Thymus (tissue), 11 donors: Measurements from ENCODE around the gene TOPBP1. TPM values are rescaled to one million over a fixed set of nuclear protein-coding genes. Genes with fewer than 3 reads are reported as not detected.
"Not testable (repeated sequence)": the region's sequence is repeated elsewhere in the genome, so short reads cannot be mapped to it uniquely, and the experiment has no call there.

Experiments
- DNase-seq, 9 donors: peaks; one replicate each; pipeline ENCODE4 v3.0.0-alpha.2; 2013; ENCODE audit warnings: low spot score in 9 of 9, low read depth in 6 of 9, missing footprints in 1 of 9
- H3K27ac ChIP-seq, 2 donors: one replicate each; pipeline ENCODE4 v1.5.1; 2013; ENCODE audit warnings: control low read depth in 1 of 2, low read depth in 1 of 2, low read length in 1 of 2, mild to moderate bottlenecking in 1 of 2, moderate library complexity in 1 of 2
- H3K27me3 ChIP-seq, 2 donors: one replicate each; pipeline ENCODE4 v1.5.1; 2013; ENCODE audit warnings: low read length in 1 of 2; ENCODE audit not compliant: control insufficient read depth in 2 of 2, insufficient read depth in 1 of 2
- H3K36me3 ChIP-seq, 2 donors: one replicate each; pipeline ENCODE4 v1.5.1; 2013; ENCODE audit warnings: low read length in 1 of 2, mild to moderate bottlenecking in 1 of 2, moderate library complexity in 1 of 2; ENCODE audit not compliant: control insufficient read depth in 2 of 2, insufficient read depth in 2 of 2
- H3K4me1 ChIP-seq, 2 donors: one replicate each; pipeline ENCODE4 v1.5.1; 2013; ENCODE audit warnings: low read length in 2 of 2; ENCODE audit not compliant: control insufficient read depth in 2 of 2, insufficient read depth in 2 of 2
- H3K4me3 ChIP-seq, 2 donors: one replicate each; pipeline ENCODE4 v1.5.1; 2013; ENCODE audit warnings: low read length in 2 of 2, control low read depth in 1 of 2, mild to moderate bottlenecking in 1 of 2
- H3K9me3 ChIP-seq, 2 donors: one replicate each; pipeline ENCODE4 v1.5.1; 2013; ENCODE audit warnings: low read length in 1 of 2, mild to moderate bottlenecking in 1 of 2; ENCODE audit not compliant: control insufficient read depth in 2 of 2, insufficient read depth in 1 of 2
- WGBS: extraction: QIAGEN DNeasy Blood & Tissue Kit; methylation state at CpG from one replicate; pipeline ENCODE4 v1.1.7; 2013; 5-methylcytosine and 5-hydroxymethylcytosine counted together
- polyA plus RNA-seq: library from polyadenylated mRNA; stranded (reverse); fragments of 200-250 nt; gene quantifications from one replicate; pipeline ENCODE4 v1.2.3, GENCODE V29; 2013
- total RNA-seq: library from RNA; stranded (reverse); fragments of 120-200 nt; gene quantifications from one replicate; pipeline ENCODE4 v1.2.4, GENCODE V29; 2013
- donor health status: healthy.

The TOPBP1 gene
- total and polyA plus RNA-seq, 2 donors, result 18.0 to 74.4 TPM

DNA sequence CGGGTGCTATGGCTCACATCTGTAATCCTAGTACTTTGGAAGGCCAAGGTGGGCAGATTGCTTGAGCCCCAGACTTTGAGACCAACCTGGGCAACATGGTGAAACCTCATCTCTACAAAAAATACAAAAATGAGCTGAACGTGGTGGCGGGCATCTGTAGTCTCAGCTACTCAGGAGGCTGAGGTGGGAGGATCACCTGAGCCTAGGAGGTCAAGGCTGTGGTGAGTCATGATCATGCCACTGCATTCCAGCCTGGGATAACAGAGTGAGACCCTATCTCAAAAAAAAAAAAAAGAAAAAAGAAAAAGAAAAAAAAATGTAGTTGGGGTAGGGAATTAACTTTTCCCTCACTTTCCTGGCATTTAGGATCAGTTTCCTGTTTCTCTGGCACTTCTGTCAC is 3.4 kb upstream of the TOPBP1 start:
- H3K9me3 ChIP-seq, H3K4me3 ChIP-seq, H3K27me3 ChIP-seq, DNase-seq, H3K36me3 ChIP-seq: not testable (repeated sequence)
- WGBS, result 95% methylated on average over 3 of the region's 3 CpGs
- peak overlapping the region in 1 of 2 donors; percentile 31 for H3K27ac ChIP-seq
- H3K4me1 ChIP-seq, result peaks cover 5 to 14% of the 10 kb centered on the region in 2 donors

DNA sequence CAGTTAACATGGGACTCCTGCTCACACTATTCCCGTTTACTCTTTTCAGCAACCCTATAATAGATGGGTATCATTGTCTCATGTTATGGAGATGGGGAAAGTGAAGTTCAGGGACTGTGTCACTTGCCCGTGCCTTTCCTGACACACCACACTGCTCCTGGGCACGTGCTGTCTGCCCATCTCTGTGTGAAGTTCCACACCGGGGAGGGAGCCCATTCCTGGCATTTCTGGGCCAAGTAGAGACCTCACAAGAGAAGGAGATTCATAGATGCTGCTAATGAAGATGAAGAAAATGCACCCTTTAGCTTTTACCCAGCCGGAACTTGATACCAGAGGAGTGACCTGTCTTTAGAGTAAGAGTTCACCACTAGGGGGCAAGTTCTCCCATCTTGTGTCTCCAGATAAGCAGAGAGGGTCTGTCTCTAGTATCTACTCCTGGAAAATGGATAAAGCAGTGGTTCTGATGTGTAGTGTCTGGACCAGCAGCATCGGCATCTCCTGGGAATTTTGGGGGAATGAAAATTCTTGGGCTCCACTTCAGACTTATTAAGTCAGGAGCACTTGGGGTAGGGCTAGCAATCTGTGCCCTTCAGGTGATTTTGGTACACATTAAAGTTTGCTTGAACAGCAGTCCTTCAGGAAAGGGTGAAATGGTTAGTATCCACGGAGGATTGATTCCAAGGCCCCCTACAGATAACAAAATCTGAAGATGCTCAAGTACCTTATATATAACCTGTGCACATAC is 2.0 kb upstream of the TOPBP1 start:
- Histone ChIP-seq H3K27me3 (no peaks in the 10 kb centered on the region), H3K9me3 (no peaks in the 10 kb centered on the region), H3K4me1 (peaks cover 11 to 20% of the 10 kb centered on the region in 2 donors), H3K27ac (no peak overlapping the region), H3K4me3 (no peak overlapping the region), H3K36me3 (peaks cover 0 to 2% of the 10 kb centered on the region in 2 donors)
- DNase-seq, result peak in 8 of 9 donors; percentile 18 to 79 (median 50)
- 75% methylated on average over 7 of the region's 7 CpGs for WGBS

DNA sequence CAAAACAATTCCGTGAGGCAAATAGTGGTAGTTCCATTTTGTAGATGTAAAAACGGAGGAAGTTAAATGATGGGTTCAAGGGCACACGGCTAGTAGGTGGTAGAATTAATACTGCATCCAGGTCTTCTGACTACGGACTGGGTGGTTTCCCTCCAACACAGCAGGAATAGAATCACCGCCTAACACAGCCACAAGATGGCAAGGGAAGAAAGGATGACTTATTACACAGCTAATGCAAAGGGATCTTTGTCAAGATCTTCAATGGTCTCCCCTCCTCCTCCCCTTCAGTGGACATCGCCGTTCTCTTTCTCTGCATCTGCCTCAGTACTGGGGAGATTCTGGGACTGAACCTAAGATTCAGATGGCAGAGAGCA is 524 bp upstream of the TOPBP1 start:
- no peaks in the 10 kb centered on the region for H3K9me3 ChIP-seq
- H3K36me3 ChIP-seq, result peaks cover 6 to 15% of the 10 kb centered on the region in 2 donors
- H3K27me3 ChIP-seq, result no peaks in the 10 kb centered on the region
- H3K4me1 ChIP-seq, result peaks cover 11 to 20% of the 10 kb centered on the region in 2 donors
- peak in 3 of 9 donors; percentile 4 to 24 (median 10) for DNase-seq
- WGBS, result 18% methylated on average over 7 of the region's 7 CpGs
- H3K27ac ChIP-seq, result peak overlapping the region; percentile 64 to 85
- peak overlapping the region; percentile 98 to 100 for H3K4me3 ChIP-seq

DNA sequence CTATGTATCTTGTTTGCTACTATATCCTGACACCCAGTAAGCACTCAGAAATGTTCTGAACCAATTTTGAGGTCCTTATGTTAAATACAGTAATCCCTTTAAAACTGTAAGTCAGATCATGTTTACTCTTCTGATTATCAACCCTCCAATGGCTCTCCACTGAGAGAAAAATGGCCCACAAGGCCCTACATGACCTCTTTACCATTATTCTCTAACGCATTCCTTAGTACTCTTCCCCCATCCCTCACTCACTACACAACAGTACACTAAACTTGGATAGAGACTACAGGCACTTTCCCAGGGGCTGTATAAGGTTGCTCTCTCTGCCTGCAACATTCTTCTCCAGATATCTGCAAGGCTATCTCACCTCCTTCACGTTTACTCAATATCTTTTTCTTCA is 1.9 kb downstream of the TOPBP1 start:
- peaks cover 11 to 20% of the 10 kb centered on the region in 2 donors for H3K4me1 ChIP-seq
- H3K27me3 ChIP-seq, result no peaks in the 10 kb centered on the region
- H3K4me3 ChIP-seq, result no peak overlapping the region
- 93% methylated on average over 2 of the region's 2 CpGs for WGBS
- no peaks in the 10 kb centered on the region for H3K9me3 ChIP-seq
- no peak overlapping the region for H3K27ac ChIP-seq
- DNase-seq, result no peak
- peaks cover 18 to 35% of the 10 kb centered on the region in 2 donors for H3K36me3 ChIP-seq

DNA sequence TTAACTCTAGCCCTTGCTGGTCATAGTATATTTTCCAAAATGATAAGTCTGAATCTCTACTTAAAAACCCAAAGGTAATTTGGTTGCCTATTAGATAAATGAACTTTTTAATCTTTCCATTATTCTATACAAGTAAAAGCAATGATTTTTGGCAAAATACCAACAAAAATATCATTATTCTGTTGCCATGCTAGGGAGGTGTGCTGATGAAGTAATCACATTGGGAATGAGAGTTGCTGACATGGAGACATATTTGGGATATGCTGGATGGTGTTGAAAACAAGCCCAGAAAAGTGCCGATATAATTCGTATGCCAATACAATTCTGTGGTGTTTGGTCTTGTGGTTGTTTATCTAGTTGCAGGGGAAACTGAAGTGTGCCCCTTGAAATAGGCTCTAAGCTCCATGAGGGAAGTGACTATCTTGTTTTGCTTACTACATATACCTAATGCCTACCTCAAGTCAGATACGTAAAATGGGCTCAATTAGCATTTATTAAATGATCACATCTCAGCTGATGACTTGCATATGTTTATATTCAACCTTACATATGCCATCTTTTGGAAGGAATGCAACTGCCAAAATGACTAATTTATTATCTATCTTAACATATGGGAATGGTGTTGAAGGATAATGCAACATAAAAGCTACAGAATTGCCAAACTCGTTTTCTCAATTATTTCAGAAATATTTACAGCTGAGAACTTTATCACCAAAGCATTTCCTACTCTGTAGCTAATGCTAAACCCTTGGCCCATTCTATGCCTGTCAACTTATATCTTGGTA is 5.8 kb downstream of the TOPBP1 start:
- no peaks in the 10 kb centered on the region for H3K9me3 ChIP-seq
- H3K27me3 ChIP-seq, result no peaks in the 10 kb centered on the region

DNA sequence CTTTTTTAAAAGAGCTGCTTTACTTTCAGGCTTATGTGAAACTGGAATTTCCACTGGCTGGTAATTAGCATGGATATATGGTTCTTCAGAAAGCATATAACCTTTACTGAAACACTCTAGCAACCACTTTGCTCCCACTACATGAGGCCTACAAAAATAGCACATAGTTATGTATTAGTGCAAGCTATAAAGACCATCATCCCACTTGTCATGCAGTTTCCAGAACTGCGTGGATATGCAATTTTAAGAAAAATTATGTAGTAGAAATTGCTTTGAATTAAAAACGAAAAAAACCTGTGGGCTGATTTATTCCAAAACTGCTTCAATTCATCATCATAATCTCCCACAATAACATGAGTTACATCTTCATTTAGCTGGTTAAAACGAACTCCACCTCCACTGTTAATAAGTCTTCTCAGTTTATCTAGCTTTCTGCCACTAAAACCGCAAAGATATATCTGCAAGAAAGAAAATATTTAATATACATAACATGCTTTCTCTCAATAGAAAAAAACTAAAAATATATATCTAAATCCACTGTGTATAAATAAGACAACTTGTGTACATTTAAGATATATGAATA is 12.2 kb downstream of the TOPBP1 start:
- 98% methylated on average over 4 of the region's 4 CpGs for WGBS
- Histone ChIP-seq H3K4me3 (no peak overlapping the region), H3K36me3 (peaks cover 17 to 66% of the 10 kb centered on the region in 2 donors), H3K9me3 (no peaks in the 10 kb centered on the region), H3K4me1 (no peaks in the 10 kb centered on the region), H3K27me3 (no peaks in the 10 kb centered on the region), H3K27ac (no peak overlapping the region)
- no peak for DNase-seq

More for the DNA sequence above, 5.8 kb downstream of the TOPBP1 start:
- Histone ChIP-seq H3K4me1 (peaks cover 6 to 10% of the 10 kb centered on the region in 2 donors), H3K36me3 (peaks cover 23 to 65% of the 10 kb centered on the region in 2 donors), H3K27ac (no peak overlapping the region), H3K4me3 (no peak overlapping the region)
- WGBS, result 99% methylated on average over 4 of the region's 4 CpGs
- no peak for DNase-seq

DNA sequence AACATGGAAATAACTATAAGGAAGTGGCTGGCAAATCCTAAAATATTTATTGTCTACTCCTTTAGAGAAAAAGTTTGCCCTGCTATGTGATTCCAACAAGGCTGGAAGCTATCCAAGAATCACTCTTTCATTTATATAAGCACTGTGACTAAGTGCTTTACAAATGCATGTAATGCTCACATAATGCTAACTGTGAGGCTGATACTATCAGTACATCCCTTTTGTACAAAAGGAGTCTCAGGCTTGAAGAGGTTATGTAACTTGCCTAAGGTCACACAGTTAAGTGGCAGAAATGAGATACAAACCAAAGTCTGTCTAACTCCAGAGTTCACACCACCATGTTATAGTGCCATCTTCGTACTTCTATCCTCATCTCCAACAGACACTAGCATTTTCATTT is 17.0 kb downstream of the TOPBP1 start:
- Histone ChIP-seq H3K27me3 (no peaks in the 10 kb centered on the region), H3K4me1 (no peaks in the 10 kb centered on the region), H3K27ac (no peak overlapping the region), H3K4me3 (no peak overlapping the region), H3K36me3 (peaks cover 30 to 76% of the 10 kb centered on the region in 2 donors), H3K9me3 (no peaks in the 10 kb centered on the region)
- 100% methylated on average over 1 of the region's 1 CpG for WGBS
- DNase-seq, result no peak

DNA sequence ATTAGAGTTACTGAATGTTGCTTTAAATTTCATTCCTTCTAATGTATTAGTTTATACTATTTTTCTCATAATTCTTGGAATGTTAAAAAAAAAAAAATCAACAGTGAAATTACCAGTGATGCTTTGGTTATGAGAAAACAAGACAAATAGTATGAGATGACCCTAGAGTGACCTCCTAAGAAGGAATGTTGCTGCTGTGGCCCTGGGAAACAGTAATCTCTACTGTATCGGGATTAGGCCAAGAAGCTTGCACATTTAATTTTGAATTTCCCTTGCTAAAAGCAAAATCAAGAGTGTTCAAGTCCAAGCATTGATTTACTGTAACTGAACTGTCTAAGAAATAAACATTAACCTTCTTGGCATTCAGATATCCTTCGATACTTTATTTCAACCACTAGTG is 18.1 kb downstream of the TOPBP1 start:
- Histone ChIP-seq H3K27me3 (no peaks in the 10 kb centered on the region), H3K36me3 (peaks cover 37 to 80% of the 10 kb centered on the region in 2 donors), H3K27ac (no peak overlapping the region), H3K4me1 (no peaks in the 10 kb centered on the region), H3K9me3 (no peaks in the 10 kb centered on the region), H3K4me3 (no peak overlapping the region)
- WGBS, result over 99% methylated on average over 2 of the region's 2 CpGs
- no peak for DNase-seq

DNA sequence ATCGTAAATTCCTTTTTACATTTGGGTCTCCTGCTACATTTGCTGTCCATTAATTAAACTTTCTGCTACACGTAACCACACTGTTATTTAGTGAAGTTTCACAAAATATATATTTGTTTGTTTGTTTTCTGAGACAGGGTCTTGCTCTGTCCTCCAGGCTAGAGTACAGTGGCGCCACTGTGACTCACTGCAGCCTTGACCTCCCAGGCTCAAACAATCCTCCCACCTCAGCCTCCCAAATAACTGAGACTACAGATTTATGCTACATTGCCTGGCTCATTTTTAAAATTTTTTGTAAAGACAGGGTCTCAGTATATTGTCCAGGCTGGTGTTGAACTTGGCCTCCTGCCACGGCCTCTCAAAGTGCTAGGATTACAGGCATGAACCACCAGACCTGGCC is 20.5 kb downstream of the TOPBP1 start:
- no peak for DNase-seq
- 97% methylated on average over 4 of the region's 4 CpGs for WGBS
- Histone ChIP-seq H3K9me3 (no peaks in the 10 kb centered on the region), H3K4me1 (no peaks in the 10 kb centered on the region), H3K27me3 (no peaks in the 10 kb centered on the region), H3K27ac (no peak overlapping the region), H3K4me3 (no peak overlapping the region), H3K36me3 (peaks cover 33 to 79% of the 10 kb centered on the region in 2 donors)
